Measurements from ENCODE around the gene ANKRD62.
"Not testable (repeated sequence)": the region's sequence is repeated elsewhere in the genome, so short reads cannot be mapped to it uniquely, and the experiment has no call there.

The ANKRD62 gene

DNA sequence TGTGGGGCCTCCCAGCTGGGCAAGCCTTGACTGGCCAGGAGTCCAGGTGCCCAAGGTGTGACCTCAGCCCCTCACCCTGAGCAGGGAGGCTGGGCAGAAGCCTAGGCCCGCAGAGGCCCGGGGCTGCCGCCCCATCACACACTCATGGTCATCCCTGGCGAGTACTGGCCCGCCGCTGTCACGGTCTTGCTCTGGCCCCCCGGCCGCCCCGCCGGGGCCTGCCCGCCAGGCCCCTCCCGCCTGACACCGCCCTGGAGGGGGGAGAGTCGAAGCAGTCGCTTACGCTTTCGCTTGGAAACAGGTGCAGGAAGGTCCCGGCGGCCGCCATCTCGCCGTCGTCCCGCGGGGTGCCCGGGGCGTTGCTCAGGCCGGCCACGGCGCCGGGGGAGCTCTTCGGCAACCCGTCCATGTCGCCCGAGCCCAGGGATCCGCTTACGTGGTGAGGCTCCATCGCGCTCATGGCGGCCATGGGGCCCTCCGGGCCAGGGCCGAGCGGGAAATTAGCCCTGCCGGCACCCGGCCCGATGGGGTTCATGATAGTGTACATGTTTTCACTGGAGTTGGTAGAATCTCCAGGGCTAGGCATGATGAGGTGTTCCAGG is 26.6 kb upstream of the ANKRD62 start:
- no peak for DNase-seq (ENCODE audit: low read depth)

DNA sequence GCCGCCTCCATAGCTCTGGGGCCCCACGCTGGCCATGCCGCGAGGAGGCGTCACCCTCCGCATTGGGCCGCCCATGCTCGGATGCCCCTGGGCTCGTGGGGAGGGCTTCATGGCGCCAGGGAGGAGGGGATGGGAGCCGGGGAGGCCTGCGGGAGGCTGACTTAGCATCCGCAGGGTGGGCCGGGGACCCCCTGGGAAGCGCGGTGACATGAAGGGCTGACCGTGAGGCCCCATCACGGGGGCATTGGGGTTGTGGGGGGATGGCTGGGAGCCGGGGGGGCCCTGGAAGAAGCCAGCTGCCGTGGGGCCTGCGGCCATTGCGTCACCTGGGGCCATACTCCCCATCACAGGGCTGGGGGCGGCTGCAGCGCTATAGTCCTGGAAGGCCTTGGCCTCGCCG is 26.0 kb upstream of the ANKRD62 start:
- no peak for DNase-seq (ENCODE audit: low read depth)

DNA sequence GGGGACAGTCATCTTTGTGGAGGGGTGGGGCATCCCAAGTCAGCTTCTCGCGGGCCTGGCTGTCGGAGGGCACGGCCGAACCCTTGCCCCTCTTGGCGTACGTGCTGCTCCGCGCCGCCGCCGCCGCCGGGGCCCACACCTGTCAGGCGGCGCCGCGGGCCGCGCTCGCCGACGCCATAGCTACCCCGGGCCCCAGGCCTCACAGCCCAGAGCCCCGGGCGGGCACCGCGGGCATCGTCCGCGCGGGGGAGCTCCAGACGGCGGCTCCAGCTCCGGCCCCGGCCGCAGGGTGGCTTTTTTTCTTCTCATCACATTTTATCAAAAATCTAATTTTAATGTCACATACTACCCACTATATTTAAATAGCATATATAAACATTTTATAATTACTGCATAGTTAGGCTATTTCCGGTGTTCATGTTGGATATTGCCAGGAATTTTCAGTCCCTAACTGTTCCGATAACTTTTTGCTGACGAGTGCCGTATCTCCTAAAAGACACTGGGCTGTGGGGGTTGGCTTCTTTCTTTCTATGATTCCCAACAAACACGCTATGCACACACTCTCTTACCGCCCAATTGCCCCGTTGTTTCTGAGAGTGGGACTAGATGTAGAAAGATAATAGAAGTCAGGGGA is 25.2 kb upstream of the ANKRD62 start:
- not testable (repeated sequence) for DNase-seq (ENCODE audit: low read depth)

DNA sequence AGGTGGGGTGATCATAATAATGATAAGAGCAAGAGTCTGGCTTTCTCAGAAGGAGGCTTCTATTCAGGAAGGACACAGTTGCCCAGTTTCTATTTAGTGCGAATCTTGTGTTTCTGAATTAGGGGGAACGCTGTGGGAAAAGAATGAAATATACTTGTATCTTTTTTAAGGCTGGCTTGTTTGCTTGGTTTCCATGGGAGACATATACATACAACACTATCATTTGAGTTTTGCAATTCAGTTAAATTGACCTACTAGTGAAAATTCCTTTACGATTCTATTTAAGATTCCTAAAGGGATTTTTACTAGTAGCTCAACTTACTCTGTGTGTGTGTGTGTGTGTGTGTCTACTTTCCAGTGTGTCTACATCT is 24.7 kb upstream of the ANKRD62 start:
- DNase-seq (ENCODE audit: low read depth): no peak

DNA sequence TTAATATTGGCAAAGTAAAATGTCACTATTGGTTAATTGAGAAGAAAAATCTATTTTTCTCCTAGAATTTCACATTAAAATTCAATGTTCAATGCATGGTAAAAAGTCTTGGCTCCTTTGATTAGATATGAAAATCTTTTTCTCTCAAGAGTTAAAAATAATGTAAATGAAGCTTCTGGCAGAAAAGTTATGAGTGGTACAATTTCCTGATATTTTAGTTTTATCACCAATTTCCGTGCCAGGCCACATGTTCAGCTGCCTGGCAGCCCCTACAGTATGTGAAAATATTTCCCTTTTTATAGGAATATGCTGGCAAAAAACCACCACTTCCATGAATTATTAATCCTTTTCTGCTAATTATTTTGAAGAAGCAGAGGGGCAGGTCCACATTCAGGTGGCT is 22.6 kb upstream of the ANKRD62 start:
- DNase-seq (ENCODE audit: low read depth): not testable (repeated sequence)

DNA sequence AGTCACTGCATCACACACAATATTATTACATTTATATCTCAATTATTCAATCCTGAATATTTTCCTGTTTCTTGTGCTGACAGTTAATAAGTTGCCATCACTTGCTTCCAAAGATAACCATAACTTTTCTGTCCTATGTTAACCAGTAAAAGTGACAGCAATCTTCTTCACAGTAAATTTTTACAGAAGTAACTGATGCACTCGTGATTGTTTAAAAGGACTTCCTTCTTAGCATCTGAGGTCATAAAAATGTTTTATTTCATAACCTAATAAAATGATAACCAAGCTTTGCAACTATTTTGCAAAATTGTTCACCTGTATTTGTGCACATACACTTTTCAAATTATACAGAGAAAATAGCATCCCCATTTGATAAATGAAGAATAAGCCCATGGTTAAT is 20.6 kb upstream of the ANKRD62 start:
- no peak for DNase-seq (ENCODE audit: low read depth)

DNA sequence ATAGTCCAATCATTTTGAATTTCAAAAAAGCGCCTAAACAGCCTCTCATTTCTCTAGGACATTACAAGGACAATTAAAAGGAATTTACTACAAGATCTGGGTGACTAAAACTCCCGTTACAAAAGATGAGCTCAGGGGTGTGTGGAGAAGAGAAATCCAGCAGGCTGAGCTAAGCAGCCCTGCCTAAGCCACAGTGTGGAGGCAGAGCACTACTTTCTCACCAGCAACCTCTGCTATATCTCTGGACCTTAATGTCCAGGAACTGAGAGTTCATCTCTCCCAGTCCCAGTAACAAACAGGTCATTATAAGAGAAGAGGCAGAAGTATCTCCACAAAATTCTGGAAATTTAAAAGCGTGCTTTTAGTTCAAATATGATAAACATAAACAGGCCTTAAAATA is 18.9 kb upstream of the ANKRD62 start:
- no peak for DNase-seq (ENCODE audit: low read depth)

DNA sequence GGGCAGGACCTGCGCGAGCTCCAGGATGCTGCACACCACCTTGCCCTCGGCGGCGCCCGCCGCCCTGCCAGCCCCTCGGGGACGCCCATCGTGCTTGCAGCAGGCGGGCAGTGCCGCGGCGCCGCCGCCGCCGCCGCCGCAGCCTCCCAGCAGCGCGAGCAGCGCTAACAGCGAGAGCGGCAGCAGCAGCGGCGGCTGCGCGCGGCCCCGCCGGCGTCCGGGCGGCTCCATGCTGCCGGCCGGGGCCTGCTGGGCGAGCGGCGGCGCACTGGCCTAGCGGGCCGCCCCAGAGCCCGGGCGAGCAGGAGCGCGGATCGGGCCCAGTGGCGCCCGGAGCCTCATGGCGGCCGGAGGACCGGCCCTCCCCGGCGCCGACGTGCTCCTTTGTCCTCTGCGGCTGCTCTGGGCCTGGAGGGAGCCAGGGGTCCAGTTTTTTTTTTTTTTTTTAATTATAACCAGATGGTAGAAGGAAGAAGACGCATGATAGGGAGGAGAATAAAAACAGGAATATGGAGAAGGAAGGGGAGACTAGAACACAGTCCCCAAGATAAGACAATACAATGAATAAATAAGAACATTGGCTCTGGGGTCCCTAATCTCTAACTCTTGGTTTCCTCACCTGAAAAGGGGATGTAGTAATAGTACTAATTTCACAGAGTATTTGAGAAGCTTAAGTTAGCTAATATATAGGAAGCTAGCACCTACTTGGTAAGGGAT is 17.1 kb upstream of the ANKRD62 start:
- DNase-seq (ENCODE audit: low read depth): no peak

DNA sequence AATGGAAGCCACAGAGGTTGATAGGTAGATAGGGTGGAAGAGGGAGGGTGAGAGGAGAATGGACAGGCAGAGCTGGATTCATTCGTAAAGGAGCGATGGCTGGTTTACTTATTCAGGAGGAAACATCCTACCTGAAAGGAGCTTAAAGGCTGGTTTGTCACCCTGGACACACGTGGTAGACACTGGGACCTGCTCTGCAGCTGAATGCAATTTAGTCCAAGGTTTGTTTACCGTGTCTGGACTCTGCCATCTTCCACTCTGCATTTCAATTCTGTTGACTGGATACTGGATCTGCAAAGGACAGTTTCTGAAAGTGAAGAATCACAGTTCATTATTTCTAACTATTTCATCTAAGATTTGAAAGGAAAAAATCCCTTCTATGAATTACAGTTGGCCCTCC is 15.6 kb upstream of the ANKRD62 start:
- DNase-seq (ENCODE audit: low read depth): not testable (repeated sequence)

DNA sequence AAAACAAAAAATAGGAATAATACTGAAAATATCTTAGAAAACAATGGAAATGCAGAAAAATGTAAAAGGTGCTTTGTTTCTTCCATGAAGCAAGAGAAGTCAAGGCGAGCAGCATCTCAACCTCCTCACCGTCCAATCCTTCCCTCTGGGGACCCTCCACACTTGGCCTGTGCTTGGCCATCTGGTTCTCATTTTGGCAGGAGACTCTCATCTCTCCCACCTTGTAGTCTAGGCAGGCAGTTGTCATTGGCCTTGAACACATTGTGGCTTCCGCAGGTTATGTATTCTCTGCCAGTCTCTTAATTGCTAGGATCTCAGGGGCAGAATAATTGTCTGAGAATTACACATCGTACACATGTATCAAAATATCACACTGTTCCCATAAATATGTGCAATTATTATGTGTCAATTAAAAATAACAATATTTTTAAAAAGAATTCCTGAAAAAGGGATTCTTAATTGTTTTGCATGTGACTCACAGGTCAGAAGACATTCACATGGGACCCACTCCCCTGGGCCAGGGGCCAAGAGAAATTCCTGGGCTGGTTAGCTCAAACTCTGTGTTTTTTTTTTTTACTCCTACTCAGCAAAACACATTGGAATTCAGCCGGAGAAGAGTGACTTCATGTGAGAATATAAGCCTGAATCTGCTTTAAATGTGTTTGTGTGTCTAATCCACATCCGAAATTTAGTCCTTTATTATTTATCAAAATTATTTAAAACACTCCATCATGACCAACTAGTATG is 14.0 kb upstream of the ANKRD62 start:
- DNase-seq (ENCODE audit: low read depth): no peak

DNA sequence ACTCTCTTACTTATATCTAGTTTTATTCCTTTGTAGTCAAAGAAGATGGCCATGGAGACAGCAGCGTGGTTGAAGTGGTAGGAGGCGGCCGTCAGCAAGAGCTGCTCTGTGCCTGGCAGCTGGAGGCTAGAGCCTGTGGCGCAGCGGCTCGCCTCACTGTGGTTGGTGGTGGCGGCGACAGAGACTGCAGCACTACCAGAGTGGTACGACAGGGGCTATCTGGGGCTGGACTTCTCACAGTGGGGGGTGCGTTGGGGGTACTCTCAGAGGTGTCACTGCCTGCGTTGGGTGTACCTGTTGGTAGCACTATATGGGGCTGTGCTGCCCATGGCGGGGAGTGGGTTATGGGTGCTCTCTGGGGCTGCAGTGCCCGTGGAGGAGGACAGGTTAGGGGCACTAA is 8.5 kb upstream of the ANKRD62 start:
- no peak for DNase-seq (ENCODE audit: low read depth)

DNA sequence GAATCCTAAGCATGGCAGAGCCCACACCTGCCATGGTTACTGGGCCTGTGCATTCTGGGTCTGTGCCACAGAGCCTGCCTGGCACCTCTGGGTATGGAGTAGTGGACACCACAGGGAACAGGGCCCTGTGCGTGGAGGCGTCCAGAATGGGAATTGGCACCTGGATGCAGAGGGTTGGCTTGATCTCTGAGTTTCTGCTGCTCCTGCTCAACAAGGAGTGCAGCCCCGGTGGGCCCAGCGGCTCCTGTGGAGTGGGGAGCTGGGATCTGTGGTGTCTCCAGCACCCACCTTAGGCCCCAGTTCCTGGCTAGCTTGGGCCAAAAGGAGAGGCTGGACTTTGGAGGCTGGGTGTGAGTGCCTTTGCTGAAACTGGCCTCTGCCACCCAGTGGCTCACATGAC is 7.9 kb upstream of the ANKRD62 start:
- no peak for DNase-seq (ENCODE audit: low read depth)

DNA sequence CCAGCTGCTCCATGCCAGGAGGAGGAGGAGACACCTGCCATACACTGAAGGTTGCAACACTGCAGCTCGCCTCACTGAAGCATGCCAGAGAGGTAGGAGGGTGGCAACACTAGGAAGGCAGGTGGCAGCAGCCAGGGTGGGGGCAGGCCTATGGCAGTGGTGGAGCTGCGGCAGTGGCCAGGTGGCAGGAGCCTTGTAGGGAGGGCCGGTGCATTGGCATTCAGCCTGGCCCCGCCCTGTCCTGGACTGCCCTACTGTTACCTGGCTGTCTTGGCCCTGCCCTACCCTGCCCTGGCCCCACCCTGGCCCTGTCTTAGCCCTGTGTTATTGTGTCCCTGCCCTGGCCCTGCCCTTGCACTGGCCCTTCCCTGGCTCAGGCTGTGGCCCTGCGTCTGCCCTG is 7.4 kb upstream of the ANKRD62 start:
- DNase-seq (ENCODE audit: low read depth): no peak

DNA sequence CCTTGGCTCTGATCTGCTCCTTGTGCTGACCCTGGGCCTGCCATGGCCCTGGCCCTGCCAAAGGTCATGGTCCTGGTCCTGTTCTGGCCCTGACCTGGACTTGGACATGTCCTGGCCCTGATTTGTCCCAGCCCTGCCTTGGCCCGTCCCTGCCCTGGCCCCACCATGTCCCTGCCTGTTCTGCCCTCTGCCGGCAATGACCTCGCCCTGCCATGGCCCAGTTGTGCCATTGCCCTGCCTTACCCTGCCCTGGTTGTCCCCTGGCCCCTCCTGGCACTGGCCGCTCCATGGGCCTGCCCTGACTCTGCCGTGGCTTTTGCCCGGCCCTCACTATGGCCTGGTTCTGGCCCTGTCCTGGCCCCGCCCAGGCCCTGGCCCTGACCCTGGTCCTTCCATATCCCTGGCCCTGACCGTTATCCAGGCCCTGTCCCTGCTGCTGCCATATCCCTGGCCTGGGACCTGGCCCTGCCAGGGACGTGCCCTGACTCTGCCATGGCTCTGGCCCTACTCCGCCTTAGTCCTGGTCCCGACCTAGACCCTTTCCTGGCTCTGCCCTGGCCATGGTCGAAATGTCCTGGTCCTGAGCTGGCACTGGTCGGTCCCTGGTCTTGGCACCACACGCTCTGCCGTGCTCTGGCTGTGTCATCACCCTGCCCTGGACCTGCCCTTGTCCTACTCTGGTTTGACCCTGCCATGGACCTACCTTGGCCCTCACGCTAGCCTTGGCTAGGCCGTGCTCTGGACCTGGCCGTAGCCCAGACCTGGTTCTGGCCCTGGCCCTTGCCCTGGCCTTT is 6.8 kb upstream of the ANKRD62 start:
- no peak for DNase-seq (ENCODE audit: low read depth)

DNA sequence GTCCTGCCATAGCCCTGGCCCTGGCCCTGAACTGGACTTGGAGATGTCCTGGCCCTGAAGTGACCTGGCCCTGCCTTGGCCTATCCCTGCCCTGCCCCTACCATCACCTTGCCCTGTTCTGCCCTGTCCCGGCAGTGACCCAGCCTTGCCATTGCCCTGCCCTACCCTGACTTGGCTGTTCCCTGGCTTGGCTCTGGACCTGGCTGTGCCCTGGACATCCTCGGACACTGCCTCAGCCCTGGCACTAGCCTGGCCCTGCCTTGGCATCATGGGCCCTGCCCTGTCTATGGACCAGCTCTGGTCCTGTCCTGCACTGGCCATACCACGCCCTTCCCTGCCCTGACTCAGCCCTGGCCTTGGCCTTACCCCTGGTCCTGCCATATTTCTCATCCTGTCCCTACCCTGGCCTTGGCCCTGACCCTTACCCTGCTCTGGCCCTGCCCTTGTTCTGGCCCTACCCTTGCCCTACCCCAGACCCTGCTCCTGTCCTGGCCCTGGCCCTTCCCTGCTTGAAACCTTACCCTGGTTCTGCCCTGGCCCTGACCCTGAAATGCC is 6.1 kb upstream of the ANKRD62 start:
- DNase-seq (ENCODE audit: low read depth): no peak

DNA sequence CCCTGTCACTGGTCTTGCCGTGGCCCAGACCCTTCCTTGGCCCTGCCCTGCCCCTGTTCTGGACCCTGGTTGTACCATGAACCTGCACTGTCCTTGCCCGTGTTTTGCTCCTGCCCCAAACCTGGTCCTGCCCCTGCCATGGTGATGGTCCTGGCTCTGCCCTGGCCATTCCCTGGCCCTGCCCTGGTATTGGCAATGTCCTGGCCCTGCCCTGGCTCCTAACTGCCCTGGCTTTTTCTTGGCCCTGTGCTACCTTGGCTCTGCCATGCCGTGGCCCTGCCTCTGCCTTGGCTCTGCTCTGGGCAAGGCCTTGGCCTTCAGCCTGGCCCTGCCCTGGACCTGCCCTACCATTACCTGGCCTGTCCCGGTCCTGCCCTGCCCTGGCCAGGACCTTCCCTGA is 5.5 kb upstream of the ANKRD62 start:
- DNase-seq (ENCODE audit: low read depth): no peak

DNA sequence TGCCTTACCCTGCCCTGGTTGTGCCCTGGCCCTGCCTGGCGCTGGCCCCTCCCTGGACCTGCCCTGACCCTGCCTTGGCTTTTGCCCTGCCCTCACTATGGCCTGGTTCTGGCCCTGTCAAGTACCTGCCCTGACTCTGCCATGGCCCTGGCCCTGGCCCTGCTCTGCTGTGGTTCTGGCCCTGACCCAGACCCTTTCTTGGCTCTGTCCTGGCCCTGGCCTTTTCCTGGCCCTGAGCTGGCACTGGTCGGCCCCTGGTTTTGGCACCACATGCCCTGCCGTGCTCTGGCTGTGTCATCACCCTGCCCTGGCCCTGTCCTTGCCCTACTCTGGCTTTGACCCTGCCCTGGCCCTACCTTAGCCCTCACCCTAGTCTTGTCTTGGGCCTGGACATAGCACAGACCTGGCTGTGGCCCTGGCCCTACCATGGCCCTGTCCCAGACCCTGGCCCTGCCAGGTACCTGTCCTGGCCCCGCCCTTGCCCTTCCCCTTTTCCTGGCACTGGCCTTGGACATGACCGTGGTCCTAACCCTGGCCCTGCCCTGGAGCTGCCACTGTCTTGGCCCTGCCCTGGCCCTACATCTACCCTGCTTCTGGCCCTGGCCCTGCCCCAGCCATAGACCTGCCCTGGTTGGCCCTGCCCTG is 4.8 kb upstream of the ANKRD62 start:
- DNase-seq (ENCODE audit: low read depth): no peak

DNA sequence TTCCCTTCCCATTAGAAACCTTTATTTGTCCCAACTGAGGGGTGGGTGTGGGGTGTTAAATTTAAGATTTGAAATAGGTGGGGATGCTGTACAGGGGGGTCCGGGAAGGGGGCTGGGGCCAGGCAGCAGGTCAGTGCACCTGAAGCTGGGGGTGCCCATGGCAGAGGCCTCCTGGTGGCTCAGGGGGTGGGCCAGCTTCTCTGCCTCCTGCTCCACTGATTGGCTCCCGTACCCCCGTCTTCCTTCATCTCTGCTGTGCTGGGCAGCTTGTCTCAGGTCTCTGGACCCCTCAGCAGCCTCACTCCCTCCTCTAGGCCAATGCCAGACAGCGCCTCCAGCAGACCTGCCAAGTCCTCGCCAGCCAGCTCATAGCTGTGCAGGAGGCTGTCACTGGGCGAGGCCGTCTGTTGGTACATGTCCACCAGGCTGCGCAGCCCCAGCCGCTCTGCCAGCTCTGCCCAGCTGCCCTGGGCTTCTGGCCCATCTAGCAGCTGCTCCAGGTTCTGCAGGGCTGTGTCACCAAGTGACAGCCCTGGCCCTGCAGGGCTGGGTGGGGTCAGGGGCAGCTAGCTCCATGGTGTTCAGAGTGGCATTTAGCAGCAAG is 2.0 kb upstream of the ANKRD62 start:
- no peak for DNase-seq (ENCODE audit: low read depth)

DNA sequence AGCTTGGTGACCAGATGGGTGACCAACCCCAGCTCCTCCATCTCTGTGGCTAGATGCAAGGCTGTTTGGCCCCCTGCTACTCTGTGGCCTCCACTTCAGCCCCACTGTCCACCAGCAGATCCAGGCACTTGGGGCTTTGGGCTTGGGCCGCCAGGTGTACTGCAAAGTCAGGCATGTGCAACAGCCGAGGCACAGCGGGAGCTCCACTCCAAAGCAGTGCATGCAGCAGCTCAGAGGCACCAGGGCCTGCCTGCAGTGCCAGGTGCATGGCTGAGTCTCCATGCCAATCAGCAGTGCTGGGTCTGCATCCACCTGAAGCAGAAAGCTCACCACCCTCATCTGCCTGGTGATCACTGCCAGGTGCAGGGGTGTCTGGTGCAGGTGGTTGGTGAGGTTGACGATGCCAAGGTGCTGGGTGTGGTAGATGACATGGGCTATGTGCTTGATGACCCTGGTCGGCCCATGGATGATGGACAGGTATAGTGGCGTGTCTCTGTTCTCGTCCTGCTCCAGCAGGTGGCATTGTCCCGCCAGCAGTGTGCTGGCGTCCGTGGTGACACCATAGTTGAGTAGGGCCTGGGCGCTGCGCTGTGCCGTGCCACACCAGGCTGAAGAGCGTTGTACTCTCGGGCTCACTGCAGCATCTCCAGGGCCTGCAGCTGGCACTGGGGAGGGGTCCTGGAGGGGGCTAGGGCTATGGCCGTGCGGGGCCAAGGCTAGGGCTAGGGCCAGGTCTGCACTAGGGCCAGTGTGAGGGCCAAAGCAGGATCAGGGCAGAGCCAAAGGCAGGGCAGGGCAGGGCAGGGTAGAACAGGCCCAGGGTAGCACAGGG is 1.0 kb upstream of the ANKRD62 start:
- no peak for DNase-seq (ENCODE audit: low read depth)

DNA sequence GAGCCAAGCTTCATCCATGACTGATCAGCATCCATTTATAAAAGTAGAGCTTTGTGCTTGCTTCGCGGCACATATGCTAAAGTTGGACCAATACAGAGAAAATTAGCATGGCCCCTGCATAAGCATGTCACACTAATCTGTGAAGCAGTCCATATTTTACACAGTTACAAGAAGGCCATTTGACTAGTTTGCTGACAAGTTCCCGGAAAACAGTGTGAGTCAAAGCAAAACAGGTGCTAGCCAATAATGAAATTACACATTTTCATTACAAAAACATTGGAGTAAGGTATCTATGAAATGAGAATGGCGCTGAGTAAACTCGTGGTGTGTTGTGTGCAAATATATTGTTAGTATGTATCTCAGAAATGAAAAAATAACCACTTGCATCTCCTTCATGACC is 4.7 kb downstream of the ANKRD62 start:
- no peak for DNase-seq (ENCODE audit: low read depth)
